Cardiac fibroblast (primary cell): Measurements from ENCODE around the gene CDR2.

Experiments
- DNase-seq, 2 donors: peaks; one replicate each; pipeline versions ENCODE4 v3.0.0 to v3.0.0-alpha.2; 2010; ENCODE audit warnings: low read depth in 2 of 2
- H3K4me3 ChIP-seq, 2 donors: replicated peaks in 1 of 2; 1 replicate in 1 of 2; 2 replicates in 1 of 2; pipeline ENCODE4 v1.5.1; 2011; ENCODE audit warnings: low read depth in 2 of 2, low read length in 2 of 2, mild to moderate bottlenecking in 2 of 2, moderate library complexity in 1 of 2
- CTCF ChIP-seq: IDR thresholded peaks from one replicate; pipeline ENCODE4 v1.5.1; 2011; ENCODE audit warnings: low read depth, mild to moderate bottlenecking, low read length, inconsistent platforms

CDR2 gene

GRCh38 chr16:22325598-22326368 lies 48.6 kb downstream of the CDR2 start:
- DNase-seq, result no peak
- H3K4me3 ChIP-seq, result no peak overlapping the region
- no peak for TF ChIP-seq CTCF

- TF ChIP-seq CTCF, result no peak
- DNase-seq, result no peak
- no peak overlapping the region for H3K4me3 ChIP-seq
Observed at GRCh38 chr16:22324787-22325597, 49.4 kb downstream of the CDR2 start.

GRCh38 chr16:22323959-22324786 lies 50.2 kb downstream of the CDR2 start:
- DNase-seq, result no peak
- no peak overlapping the region for H3K4me3 ChIP-seq
- no peak for TF ChIP-seq CTCF

- no peak for DNase-seq
- no peak for TF ChIP-seq CTCF
- no peak overlapping the region for H3K4me3 ChIP-seq
Observed at GRCh38 chr16:22323173-22323958, 51.1 kb downstream of the CDR2 start.

GRCh38 chr16:22322741-22323140 lies 51.7 kb downstream of the CDR2 start:
- no peak for TF ChIP-seq CTCF
- DNase-seq, result no peak
- no peak overlapping the region for H3K4me3 ChIP-seq

- TF ChIP-seq CTCF, result no peak
- DNase-seq, result no peak
- no peak overlapping the region for H3K4me3 ChIP-seq
Observed at GRCh38 chr16:22322021-22322471, 52.4 kb downstream of the CDR2 start.
